ENCODE results near the gene SPATA9. TPM values are rescaled to one million over a fixed set of nuclear protein-coding genes. Genes with fewer than 3 reads are reported as not detected.

SPATA9 gene
- polyA plus RNA-seq, 1 experiment, result 0.53 TPM

DNA sequence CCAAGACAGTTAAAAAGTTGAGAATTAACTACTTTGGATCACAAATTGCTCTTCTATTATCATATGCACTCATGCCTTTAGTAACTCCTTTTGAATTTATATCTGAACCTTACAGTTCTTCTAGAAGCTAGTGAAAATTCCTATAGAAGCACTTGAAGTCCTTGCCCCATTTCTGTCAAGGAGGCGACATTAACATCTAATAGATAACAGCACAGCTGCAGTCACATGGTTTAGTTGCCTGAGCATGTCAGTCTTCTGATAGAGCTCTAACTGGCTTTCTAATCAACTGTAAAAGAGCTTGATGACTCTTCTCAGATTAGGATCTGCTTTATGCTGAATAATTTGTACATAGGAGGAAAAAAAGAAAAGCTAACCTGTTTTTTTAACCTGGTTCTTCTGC is 27.2 kb downstream of the SPATA9 start:
- TF ChIP-seq, protein P1, sequence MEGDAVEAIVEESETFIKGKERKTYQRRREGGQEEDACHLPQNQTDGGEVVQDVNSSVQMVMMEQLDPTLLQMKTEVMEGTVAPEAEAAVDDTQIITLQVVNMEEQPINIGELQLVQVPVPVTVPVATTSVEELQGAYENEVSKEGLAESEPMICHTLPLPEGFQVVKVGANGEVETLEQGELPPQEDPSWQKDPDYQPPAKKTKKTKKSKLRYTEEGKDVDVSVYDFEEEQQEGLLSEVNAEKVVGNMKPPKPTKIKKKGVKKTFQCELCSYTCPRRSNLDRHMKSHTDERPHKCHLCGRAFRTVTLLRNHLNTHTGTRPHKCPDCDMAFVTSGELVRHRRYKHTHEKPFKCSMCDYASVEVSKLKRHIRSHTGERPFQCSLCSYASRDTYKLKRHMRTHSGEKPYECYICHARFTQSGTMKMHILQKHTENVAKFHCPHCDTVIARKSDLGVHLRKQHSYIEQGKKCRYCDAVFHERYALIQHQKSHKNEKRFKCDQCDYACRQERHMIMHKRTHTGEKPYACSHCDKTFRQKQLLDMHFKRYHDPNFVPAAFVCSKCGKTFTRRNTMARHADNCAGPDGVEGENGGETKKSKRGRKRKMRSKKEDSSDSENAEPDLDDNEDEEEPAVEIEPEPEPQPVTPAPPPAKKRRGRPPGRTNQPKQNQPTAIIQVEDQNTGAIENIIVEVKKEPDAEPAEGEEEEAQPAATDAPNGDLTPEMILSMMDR (IDR thresholded peaks at IDR 0.05; ENCODE audit: insufficient read depth, low read depth, low read length), result no peak
- CTCF ChIA-PET, result interaction anchor here (1.1 to 2.3 kb wide), 3 partner anchors 8 to 191 kb away, joined by 3 to 9 read pairs (median 3); no protein-coding TSS in a partner anchor

DNA sequence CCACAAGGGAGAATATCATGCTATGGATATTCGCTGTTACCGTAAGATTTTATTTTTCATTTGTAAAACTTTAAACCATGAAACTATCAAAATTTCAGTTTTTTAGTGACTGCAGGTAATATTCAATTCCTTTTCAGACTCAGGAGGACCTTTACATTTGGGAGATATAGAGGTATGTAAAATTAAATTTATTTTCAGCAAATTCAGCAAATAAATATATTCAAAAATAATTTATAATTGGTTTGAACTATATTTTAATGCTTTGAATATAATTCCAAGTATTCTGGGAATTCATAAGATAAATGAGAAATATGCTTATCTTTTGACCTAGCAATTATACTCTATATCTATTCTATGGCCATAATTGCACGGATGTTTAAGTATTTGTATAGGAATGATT is 28.6 kb downstream of the SPATA9 start:
- H3K4me3 ChIP-seq (ENCODE audit: low read depth, low read length), result no peak overlapping the region
- no peaks in the 10 kb centered on the region for H3K36me3 ChIP-seq (ENCODE audit: control insufficient read depth, insufficient read depth, low read length)
- TF ChIP-seq, protein P1 (IDR thresholded peaks at IDR 0.05; ENCODE audit: insufficient read depth, low read depth, low read length), result no peak
- CTCF ChIA-PET, result interaction anchor here (0.8 to 2.3 kb wide), 3 partner anchors 10 to 164 kb away, joined by 3 to 9 read pairs (median 3); no protein-coding TSS in a partner anchor
- DNase-seq (ENCODE audit: low read depth), result no peak
- no peaks in the 10 kb centered on the region for H3K27me3 ChIP-seq (ENCODE audit: control insufficient read depth, insufficient read depth, low read length)
- POLR2A ChIA-PET, result no interaction called here

More for the DNA sequence above, 27.2 kb downstream of the SPATA9 start:
- Histone ChIP-seq H3K4me3 (ENCODE audit: low read depth, low read length) (no peak overlapping the region), H3K36me3 (ENCODE audit: control insufficient read depth, insufficient read depth, low read length) (no peaks in the 10 kb centered on the region), H3K27me3 (ENCODE audit: control insufficient read depth, insufficient read depth, low read length) (no peaks in the 10 kb centered on the region)
- no peak for DNase-seq (ENCODE audit: low read depth)
- POLR2A ChIA-PET, result no interaction called here

DNA sequence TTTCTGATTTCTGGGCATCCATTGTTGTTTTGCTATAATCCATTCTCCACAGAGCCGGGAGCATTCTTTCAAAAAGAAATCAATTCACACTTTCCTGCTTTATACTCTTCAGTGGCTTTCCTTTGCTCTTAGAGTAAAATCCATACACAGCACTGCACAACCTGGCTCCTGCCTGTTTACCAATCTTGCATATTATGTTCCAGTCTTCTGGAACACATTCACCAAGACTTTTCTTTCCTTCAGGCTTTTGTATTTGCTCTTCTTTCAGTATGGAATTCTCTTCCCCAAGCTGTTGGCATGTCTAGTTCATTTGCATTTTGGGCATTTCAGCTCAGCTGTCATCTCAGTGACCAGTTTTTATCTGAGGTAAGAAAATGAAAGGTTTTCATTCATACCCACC is 29.9 kb downstream of the SPATA9 start:
- POLR2A ChIA-PET, result no interaction called here
- CTCF ChIA-PET, result interaction anchor here (1.0 to 3.6 kb wide), 4 partner anchors 9 to 193 kb away, joined by 3 to 14 read pairs (median 4); no protein-coding TSS in a partner anchor
- TF ChIP-seq, protein P1 (IDR thresholded peaks at IDR 0.05; ENCODE audit: insufficient read depth, low read depth, low read length), result no peak
- no peak overlapping the region for H3K4me3 ChIP-seq (ENCODE audit: low read depth, low read length)
- no peaks in the 10 kb centered on the region for H3K27me3 ChIP-seq (ENCODE audit: control insufficient read depth, insufficient read depth, low read length)
- H3K36me3 ChIP-seq (ENCODE audit: control insufficient read depth, insufficient read depth, low read length), result no peaks in the 10 kb centered on the region
- DNase-seq (ENCODE audit: low read depth), result no peak

DNA sequence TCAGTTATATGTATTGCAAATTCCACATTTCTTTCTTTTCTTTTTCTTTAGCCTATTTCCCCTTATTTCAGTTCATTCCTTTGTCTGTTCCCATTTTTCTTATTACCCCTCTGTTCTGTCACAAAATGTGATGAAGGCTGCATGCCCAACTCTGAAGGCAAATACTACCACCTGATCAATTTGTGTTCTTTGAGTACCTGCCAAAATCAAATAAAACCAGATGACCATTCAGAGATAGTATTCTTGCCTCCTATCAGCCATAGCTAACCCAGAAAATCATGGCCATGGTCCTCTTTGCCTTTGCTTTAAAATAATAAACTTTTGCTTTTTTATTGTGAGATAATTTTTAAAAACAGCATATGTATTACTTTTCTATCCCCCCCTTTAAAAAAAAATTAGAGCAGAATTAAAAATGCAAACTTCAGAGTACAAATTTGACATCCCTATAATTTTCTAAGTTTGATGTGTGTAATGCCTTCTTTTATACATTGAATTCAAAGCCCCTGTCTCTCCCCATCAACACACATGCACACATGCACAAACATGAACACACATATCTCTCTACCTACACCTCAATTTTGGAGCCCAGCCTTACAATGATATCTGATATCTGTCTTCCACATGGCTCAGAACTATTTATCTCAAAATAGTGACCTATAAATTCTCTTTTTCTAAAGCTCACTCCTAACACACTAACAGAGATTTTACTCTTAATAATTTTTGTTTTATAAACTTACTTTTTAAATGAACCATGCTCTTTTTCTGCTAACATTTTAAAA is 32.8 kb downstream of the SPATA9 start:
- ChIA-PET POLR2A (no interaction called here), CTCF (interaction anchor here (3.6 kb wide), 1 partner anchor 14 kb away, joined by 14 read pairs; no protein-coding TSS in a partner anchor)
- no peak overlapping the region for H3K4me3 ChIP-seq (ENCODE audit: low read depth, low read length)
- DNase-seq (ENCODE audit: low read depth), result no peak
- no peaks in the 10 kb centered on the region for H3K36me3 ChIP-seq (ENCODE audit: control insufficient read depth, insufficient read depth, low read length)
- TF ChIP-seq, protein P1 (IDR thresholded peaks at IDR 0.05; ENCODE audit: insufficient read depth, low read depth, low read length), result no peak
- H3K27me3 ChIP-seq (ENCODE audit: control insufficient read depth, insufficient read depth, low read length), result no peaks in the 10 kb centered on the region

DNA sequence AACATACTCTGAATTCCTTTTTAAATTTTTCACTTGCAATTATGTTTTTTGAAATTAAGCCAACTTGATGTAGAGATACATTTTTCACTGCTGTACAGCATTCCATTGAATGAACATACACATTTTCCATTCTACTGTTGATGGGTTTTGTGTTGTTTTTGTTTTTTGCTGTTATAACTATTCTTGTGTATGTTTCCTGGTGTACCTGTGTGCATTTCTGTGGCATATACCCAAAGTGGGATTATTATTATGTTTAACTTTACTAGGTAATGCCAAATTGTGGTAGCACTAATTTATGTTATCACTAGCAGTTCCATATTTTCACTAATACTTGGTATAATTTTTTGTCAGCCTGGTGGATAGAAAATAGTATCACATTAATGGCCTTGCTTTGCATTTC is 33.5 kb downstream of the SPATA9 start:
- Histone ChIP-seq H3K36me3 (ENCODE audit: control insufficient read depth, insufficient read depth, low read length) (no peaks in the 10 kb centered on the region), H3K4me3 (ENCODE audit: low read depth, low read length) (no peak overlapping the region), H3K27me3 (ENCODE audit: control insufficient read depth, insufficient read depth, low read length) (no peaks in the 10 kb centered on the region)
- DNase-seq (ENCODE audit: low read depth), result no peak
- ChIA-PET CTCF (no interaction called here), POLR2A (interaction anchor here (0.7 kb wide), 1 partner anchor 159 kb away, joined by 12 read pairs; no protein-coding TSS in a partner anchor)
- TF ChIP-seq, protein P1 (IDR thresholded peaks at IDR 0.05; ENCODE audit: insufficient read depth, low read depth, low read length), result no peak

Measured in BJ (cell line).